DND-41 (cell line): ENCODE results near the gene SP7.

Experiments
- CTCF ChIP-seq: IDR thresholded peaks from 2 replicates; pipeline ENCODE4 v1.5.1; 2012; ENCODE audit warnings: borderline replicate concordance, low read length, moderate library complexity, mild to moderate bottlenecking; ENCODE audit not compliant: poor library complexity, severe bottlenecking; ENCODE audit errors: extremely low read depth
- EZH2 ChIP-seq: IDR thresholded peaks from 3 replicates; pipeline ENCODE4 v1.6.1; 2012; ENCODE audit warnings: borderline replicate concordance, low read depth, mild to moderate bottlenecking, moderate library complexity, low read length, inconsistent platforms; ENCODE audit not compliant: severe bottlenecking

DNA sequence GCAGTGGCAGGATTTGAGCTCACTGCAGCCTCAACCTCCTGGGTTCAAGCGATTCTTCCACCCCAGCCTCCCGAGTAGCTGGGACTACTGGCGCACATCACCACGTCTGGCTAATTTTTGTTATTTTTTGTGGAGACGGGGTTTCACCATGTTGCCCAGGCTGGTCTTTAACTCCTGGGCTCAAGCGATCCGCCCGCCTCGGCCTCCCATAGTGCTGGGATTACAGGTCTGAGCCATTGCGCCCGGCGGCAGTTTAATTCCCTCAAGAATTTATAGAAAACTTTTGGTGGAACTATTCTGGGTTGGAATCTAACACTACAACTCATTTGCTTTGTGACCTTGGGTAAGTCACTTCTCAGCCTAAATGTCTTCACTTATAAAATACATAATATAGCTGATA lies 42.1 kb upstream of the SP7 start:
- TF ChIP-seq CTCF, result no peak
- no peak for TF ChIP-seq EZH2
